HUDEP-2 (cell line): ENCODE measurements around the gene KLK11.

Source experiments
- DNase-seq, 76 experiments: peaks; one replicate each; lab custom pipeline; 2025; ENCODE audit not compliant: unreplicated experiment in 76 of 76; lab: John Stamatoyannopoulos, UW

KLK11 gene

GRCh38 chr19:50975766-50976165 is 50.6 kb downstream of the KLK11 start:
- no peak for DNase-seq

GRCh38 chr19:50974702-50975556 is 51.5 kb downstream of the KLK11 start:
- no peak for DNase-seq

GRCh38 chr19:50972795-50973376 is 53.5 kb downstream of the KLK11 start:
- no peak for DNase-seq
